Mesendoderm (in vitro differentiated cells): Measurements from ENCODE around the gene PDS5B.

Experiments used
- DNase-seq: peaks from one replicate; pipeline ENCODE4 v3.0.0; 2013
- H2AK5ac ChIP-seq: 2 replicates; pipeline ENCODE4 v1.6.1; 2013; ENCODE audit warnings: low read length, inconsistent platforms
- H2BK120ac ChIP-seq: 2 replicates; pipeline ENCODE4 v1.6.1; 2013; ENCODE audit warnings: low read depth, mild to moderate bottlenecking, low read length, moderate library complexity, mixed read lengths
- H2BK15ac ChIP-seq: replicated peaks from 2 replicates; pipeline ENCODE4 v1.6.1; 2013; ENCODE audit warnings: low read depth, mild to moderate bottlenecking, moderate library complexity
- H2BK5ac ChIP-seq: 2 replicates; pipeline ENCODE4 v1.6.1; 2013; ENCODE audit warnings: low read length, inconsistent platforms
- H3K18ac ChIP-seq: 2 replicates; pipeline ENCODE4 v1.6.1; 2013; ENCODE audit warnings: mild to moderate bottlenecking, low read length, mixed read lengths
- H3K23ac ChIP-seq: one replicate; pipeline ENCODE4 v1.6.1; 2013; ENCODE audit warnings: low read length
- H3K27ac ChIP-seq: 2 replicates; pipeline ENCODE4 v1.5.1; 2013; ENCODE audit warnings: low read depth, mild to moderate bottlenecking, inconsistent platforms, low read length, moderate library complexity
- H3K27me3 ChIP-seq: 2 replicates; pipeline ENCODE4 v1.6.1; 2013; ENCODE audit warnings: low read length, control low read depth, mild to moderate bottlenecking, inconsistent platforms; ENCODE audit not compliant: insufficient read depth, poor library complexity
- H3K36me3 ChIP-seq: 2 replicates; pipeline ENCODE4 v1.6.1; 2013; ENCODE audit warnings: low read length, inconsistent platforms; ENCODE audit not compliant: control insufficient read depth, insufficient read depth
- H3K4ac ChIP-seq: one replicate; pipeline ENCODE4 v1.6.1; 2013; ENCODE audit warnings: low read depth, mild to moderate bottlenecking, low read length, moderate library complexity
- H3K4me1 ChIP-seq: 2 replicates; pipeline ENCODE4 v1.6.1; 2013; ENCODE audit warnings: low read depth, low read length, inconsistent platforms; ENCODE audit not compliant: control insufficient read depth
- H3K4me2 ChIP-seq: 2 replicates; pipeline ENCODE4 v1.6.1; 2013; ENCODE audit warnings: low read length
- H3K4me3 ChIP-seq: 2 replicates; pipeline ENCODE4 v1.5.1; 2013; ENCODE audit warnings: mild to moderate bottlenecking, low read length
- H3K56ac ChIP-seq: one replicate; pipeline ENCODE4 v1.6.1; 2013; ENCODE audit warnings: low read length
- H3K79me1 ChIP-seq: 2 replicates; pipeline ENCODE4 v1.6.1; 2013; ENCODE audit warnings: low read length, inconsistent platforms
- H3K79me2 ChIP-seq: 2 replicates; pipeline ENCODE4 v1.6.1; 2013; ENCODE audit warnings: mild to moderate bottlenecking, low read length; ENCODE audit not compliant: control insufficient read depth, insufficient read depth
- H3K9ac ChIP-seq: 2 replicates; pipeline ENCODE4 v1.6.1; 2013; ENCODE audit warnings: low read length, inconsistent platforms
- H4K5ac ChIP-seq: one replicate; pipeline ENCODE4 v1.6.1; 2013; ENCODE audit warnings: low read length
- H4K8ac ChIP-seq: one replicate; pipeline ENCODE4 v1.6.1; 2013; ENCODE audit warnings: low read depth, mild to moderate bottlenecking, control low read depth, low read length, moderate library complexity
- WGBS: extraction: QIAGEN DNeasy Blood & Tissue Kit; methylation state at CpG from one replicate; pipeline ENCODE4 v1.1.7; 2013; ENCODE audit warnings: low lambda C conversion rate, missing lambda C conversion rate; ENCODE audit not compliant: insufficient coverage; ENCODE audit errors: extremely low coverage; 5-methylcytosine and 5-hydroxymethylcytosine counted together

PDS5B gene

GRCh38 chr13:32759152-32759551 lies 172.9 kb downstream of the PDS5B start:
- Histone ChIP-seq H3K27me3 (no peaks in the 10 kb centered on the region), H3K56ac (no peak overlapping the region), H3K4ac (no peak overlapping the region), H3K18ac (no peak overlapping the region), H3K27ac (no peak overlapping the region), H3K79me2 (no peaks in the 10 kb centered on the region), H2BK5ac (no peak overlapping the region), H2AK5ac (no peak overlapping the region), H3K36me3 (peaks cover 3% of the 10 kb centered on the region), H4K5ac (no peak overlapping the region), H3K9ac (no peak overlapping the region), H3K79me1 (no peaks in the 10 kb centered on the region), H4K8ac (no peak overlapping the region), H3K4me2 (no peak overlapping the region), H3K4me3 (no peak overlapping the region), H2BK120ac (no peak overlapping the region), H2BK15ac (no peak overlapping the region), H3K4me1 (no peaks in the 10 kb centered on the region), H3K23ac (no peak overlapping the region)
- WGBS, result no CpG with 5 or more reads among the region's 2 CpGs
- no peak for DNase-seq

GRCh38 chr13:32761472-32761871 lies 175.2 kb downstream of the PDS5B start:
- Histone ChIP-seq H4K8ac (no peak overlapping the region), H2BK15ac (no peak overlapping the region), H3K27ac (no peak overlapping the region), H2BK120ac (no peak overlapping the region), H3K9ac (no peak overlapping the region), H4K5ac (no peak overlapping the region), H2AK5ac (no peak overlapping the region), H3K27me3 (no peaks in the 10 kb centered on the region), H3K23ac (no peak overlapping the region), H3K56ac (no peak overlapping the region), H3K18ac (no peak overlapping the region), H3K4me2 (no peak overlapping the region), H3K4me3 (no peak overlapping the region), H3K4me1 (no peaks in the 10 kb centered on the region), H2BK5ac (no peak overlapping the region), H3K36me3 (peaks cover 3% of the 10 kb centered on the region), H3K79me1 (no peaks in the 10 kb centered on the region), H3K79me2 (no peaks in the 10 kb centered on the region), H3K4ac (no peak overlapping the region)
- DNase-seq, result no peak
- WGBS, result no CpG with 5 or more reads among the region's 2 CpGs

- H3K79me1 ChIP-seq, result no peaks in the 10 kb centered on the region
- no peak for DNase-seq
- H2BK15ac ChIP-seq, result no peak overlapping the region
- no peaks in the 10 kb centered on the region for H3K27me3 ChIP-seq
- no peak overlapping the region for H4K5ac ChIP-seq
- no peaks in the 10 kb centered on the region for H3K79me2 ChIP-seq
- H2AK5ac ChIP-seq, result no peak overlapping the region
- no peak overlapping the region for H4K8ac ChIP-seq
- no peak overlapping the region for H3K56ac ChIP-seq
- H3K4me1 ChIP-seq, result no peaks in the 10 kb centered on the region
- no peak overlapping the region for H3K4me3 ChIP-seq
- H3K4me2 ChIP-seq, result no peak overlapping the region
- no peak overlapping the region for H3K27ac ChIP-seq
- H3K18ac ChIP-seq, result no peak overlapping the region
- H2BK120ac ChIP-seq, result no peak overlapping the region
- no peak overlapping the region for H3K9ac ChIP-seq
- H3K4ac ChIP-seq, result no peak overlapping the region
- no peaks in the 10 kb centered on the region for H3K36me3 ChIP-seq
- H3K23ac ChIP-seq, result no peak overlapping the region
- H2BK5ac ChIP-seq, result no peak overlapping the region
These were observed 192.9 kb downstream of the PDS5B start for GRCh38 chr13:32779119-32779518.

GRCh38 chr13:32781906-32782305 lies 195.7 kb downstream of the PDS5B start:
- no peak overlapping the region for H2BK120ac ChIP-seq
- H4K5ac ChIP-seq, result no peak overlapping the region
- H2BK15ac ChIP-seq, result no peak overlapping the region
- no CpG with 5 or more reads among the region's 2 CpGs for WGBS
- H3K4ac ChIP-seq, result no peak overlapping the region
- DNase-seq, result no peak
- no peak overlapping the region for H2BK5ac ChIP-seq
- no peak overlapping the region for H3K4me3 ChIP-seq
- no peaks in the 10 kb centered on the region for H3K4me1 ChIP-seq
- H3K27ac ChIP-seq, result no peak overlapping the region
- H3K56ac ChIP-seq, result no peak overlapping the region
- no peak overlapping the region for H3K23ac ChIP-seq
- no peak overlapping the region for H3K4me2 ChIP-seq
- H4K8ac ChIP-seq, result no peak overlapping the region
- no peaks in the 10 kb centered on the region for H3K27me3 ChIP-seq
- no peaks in the 10 kb centered on the region for H3K36me3 ChIP-seq
- no peaks in the 10 kb centered on the region for H3K79me1 ChIP-seq
- H3K18ac ChIP-seq, result no peak overlapping the region
- no peak overlapping the region for H3K9ac ChIP-seq
- H2AK5ac ChIP-seq, result no peak overlapping the region
- no peaks in the 10 kb centered on the region for H3K79me2 ChIP-seq

GRCh38 chr13:32783067-32783466 lies 196.8 kb downstream of the PDS5B start:
- no CpG with 5 or more reads among the region's 3 CpGs for WGBS

GRCh38 chr13:32790731-32791130 lies 204.5 kb downstream of the PDS5B start:
- H3K4me3 ChIP-seq, result no peak overlapping the region
- no peak overlapping the region for H3K27ac ChIP-seq
- H3K79me2 ChIP-seq, result no peaks in the 10 kb centered on the region
- no peak overlapping the region for H3K23ac ChIP-seq
- H3K79me1 ChIP-seq, result no peaks in the 10 kb centered on the region
- no peaks in the 10 kb centered on the region for H3K4me1 ChIP-seq
- no peak overlapping the region for H2BK15ac ChIP-seq
- H3K9ac ChIP-seq, result no peak overlapping the region
- no peak overlapping the region for H4K5ac ChIP-seq
- no peaks in the 10 kb centered on the region for H3K36me3 ChIP-seq
- H3K18ac ChIP-seq, result no peak overlapping the region
- H3K56ac ChIP-seq, result no peak overlapping the region
- H2BK5ac ChIP-seq, result no peak overlapping the region
- H3K4ac ChIP-seq, result no peak overlapping the region
- H2AK5ac ChIP-seq, result no peak overlapping the region
- peak; percentile 49 for DNase-seq
- H2BK120ac ChIP-seq, result no peak overlapping the region
- no peak overlapping the region for H4K8ac ChIP-seq
- no peak overlapping the region for H3K4me2 ChIP-seq
- WGBS, result no CpG with 5 or more reads among the region's 3 CpGs
- H3K27me3 ChIP-seq, result no peaks in the 10 kb centered on the region

More at GRCh38 chr13:32783067-32783466, 196.8 kb downstream of the PDS5B start:
- Histone ChIP-seq H3K4me2 (no peak overlapping the region), H2AK5ac (no peak overlapping the region), H3K18ac (no peak overlapping the region), H3K23ac (no peak overlapping the region), H3K9ac (no peak overlapping the region), H4K5ac (no peak overlapping the region), H2BK120ac (no peak overlapping the region), H4K8ac (no peak overlapping the region), H3K27ac (no peak overlapping the region), H3K79me2 (no peaks in the 10 kb centered on the region), H3K27me3 (no peaks in the 10 kb centered on the region), H3K56ac (no peak overlapping the region), H2BK5ac (no peak overlapping the region), H2BK15ac (no peak overlapping the region), H3K36me3 (no peaks in the 10 kb centered on the region), H3K79me1 (no peaks in the 10 kb centered on the region), H3K4me3 (no peak overlapping the region), H3K4ac (no peak overlapping the region), H3K4me1 (no peaks in the 10 kb centered on the region)
- no peak for DNase-seq
